GM21526 (cell line): ENCODE data around the gene MVD.

ENCODE experiments used
- ATAC-seq: cut with Tn5 transposase; IDR thresholded peaks from one replicate; pipeline ENCODE4 v1.9.1; 2021; ENCODE audit warnings: moderate library complexity; ENCODE audit not compliant: unreplicated experiment, low FRiP score

The MVD gene

GRCh38 chr16:88662843-88663606 lies at the start of gene MVD:
MVD (minus strand) TSS chr16:88663091; CDS start chr16:88663080, 11 bp downstream.
- peak; percentile 85 for ATAC-seq

GRCh38 chr16:88712362-88712979 lies 49.6 kb upstream of the MVD start:
- ATAC-seq, result no peak

DNA sequence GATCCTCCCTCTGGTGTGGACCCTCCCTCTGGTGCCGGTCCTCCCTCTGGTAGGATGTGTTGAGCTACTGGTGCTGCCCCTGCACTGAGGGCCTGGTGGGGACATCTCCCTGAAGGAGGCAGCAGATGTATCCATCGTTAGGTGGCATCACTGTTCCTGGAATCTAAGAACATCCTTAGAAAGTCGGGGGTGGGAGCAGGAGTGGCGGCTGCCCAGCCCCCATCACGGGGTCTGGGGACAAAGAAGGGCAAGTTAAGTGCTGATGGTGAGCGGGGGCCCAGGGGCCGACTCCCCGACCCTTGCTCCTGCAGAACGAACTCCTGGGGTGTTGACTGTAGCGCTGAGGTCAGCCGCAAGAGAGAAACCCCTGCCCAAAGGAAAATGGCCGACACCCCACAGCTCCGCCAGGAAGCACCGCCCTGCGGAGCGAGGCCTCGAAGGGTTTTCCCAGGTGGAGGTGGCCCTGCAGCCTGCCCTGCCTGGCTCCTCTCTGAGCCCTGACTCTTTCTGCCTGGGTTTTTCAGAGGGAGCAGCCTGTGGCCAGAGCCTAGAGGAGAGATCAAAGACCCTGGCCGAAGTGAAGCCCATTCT lies 49.0 kb upstream of the MVD start:
- ATAC-seq, result no peak

DNA sequence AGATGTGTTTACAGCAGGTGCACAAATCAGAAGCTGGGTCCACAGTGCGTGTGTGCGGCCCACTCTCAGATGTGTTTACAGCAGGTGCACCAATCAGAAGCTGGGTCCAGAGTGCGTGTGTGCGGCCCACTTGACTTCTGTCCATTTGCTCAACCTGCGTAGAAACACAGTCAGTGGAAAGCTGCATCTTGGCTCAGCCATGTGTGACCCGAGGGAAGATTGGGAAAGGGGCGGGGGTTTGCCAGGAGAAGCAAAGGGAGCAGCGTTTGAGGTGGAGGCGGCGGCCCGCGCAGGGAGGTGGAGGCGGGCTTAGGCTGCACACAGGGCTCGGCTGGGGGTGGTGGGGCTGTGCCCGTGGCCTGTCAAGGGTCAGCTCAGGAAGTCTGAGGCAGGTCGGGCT lies 47.7 kb upstream of the MVD start:
- no peak for ATAC-seq

GRCh38 chr16:88706965-88707826 lies 44.3 kb upstream of the MVD start:
- ATAC-seq, result no peak

DNA sequence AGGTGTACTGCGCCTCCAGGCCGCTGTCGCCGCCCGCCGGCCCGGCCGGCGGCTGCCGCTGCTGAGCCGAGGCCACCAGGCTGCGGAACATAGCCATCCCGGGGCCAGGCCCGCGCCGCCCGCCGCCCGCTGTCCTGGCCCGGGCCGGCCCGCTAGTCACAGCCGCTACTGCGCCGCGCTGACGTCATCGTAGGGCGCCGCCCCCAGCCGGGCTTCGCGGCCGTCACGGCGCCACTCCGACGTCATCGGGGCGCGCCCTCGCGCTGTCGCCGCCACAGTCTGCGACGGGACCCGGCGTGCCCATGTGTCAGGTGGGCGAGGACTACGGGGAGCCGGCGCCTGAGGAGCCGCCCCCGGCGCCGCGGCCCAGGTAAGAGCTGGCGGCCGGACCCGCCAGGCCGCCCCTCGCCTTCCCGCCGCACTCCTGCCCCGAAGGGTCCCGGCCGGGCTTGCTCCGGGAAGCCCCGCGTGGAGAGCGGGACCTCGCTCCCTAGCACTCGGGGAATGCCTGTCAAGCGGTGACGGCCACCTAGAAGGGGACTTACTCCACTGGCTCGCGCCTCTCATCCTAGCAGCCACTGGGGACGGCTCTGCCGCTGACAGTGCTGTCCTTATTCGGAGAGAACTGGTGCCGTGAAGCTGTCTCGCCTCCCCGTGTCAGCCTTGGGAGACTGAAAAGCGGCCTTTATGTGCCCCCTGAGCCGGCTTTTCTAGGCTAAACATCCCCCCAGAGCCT lies 43.5 kb upstream of the MVD start, which contains the start of the genes CTU2 and RNF166:
Gene CTU2 (plus strand): TSS at position 275 of the 736 bp plus-strand sequence. CDS start 28 bp downstream, at position 303.
Gene RNF166 (minus strand): TSS at position 180 of the 736 bp plus-strand sequence. CDS start 83 bp downstream, at position 97.
- peak; percentile 55 for ATAC-seq

GRCh38 chr16:88705801-88706228 lies 42.9 kb upstream of the MVD start:
- peak; percentile 9 for ATAC-seq

DNA sequence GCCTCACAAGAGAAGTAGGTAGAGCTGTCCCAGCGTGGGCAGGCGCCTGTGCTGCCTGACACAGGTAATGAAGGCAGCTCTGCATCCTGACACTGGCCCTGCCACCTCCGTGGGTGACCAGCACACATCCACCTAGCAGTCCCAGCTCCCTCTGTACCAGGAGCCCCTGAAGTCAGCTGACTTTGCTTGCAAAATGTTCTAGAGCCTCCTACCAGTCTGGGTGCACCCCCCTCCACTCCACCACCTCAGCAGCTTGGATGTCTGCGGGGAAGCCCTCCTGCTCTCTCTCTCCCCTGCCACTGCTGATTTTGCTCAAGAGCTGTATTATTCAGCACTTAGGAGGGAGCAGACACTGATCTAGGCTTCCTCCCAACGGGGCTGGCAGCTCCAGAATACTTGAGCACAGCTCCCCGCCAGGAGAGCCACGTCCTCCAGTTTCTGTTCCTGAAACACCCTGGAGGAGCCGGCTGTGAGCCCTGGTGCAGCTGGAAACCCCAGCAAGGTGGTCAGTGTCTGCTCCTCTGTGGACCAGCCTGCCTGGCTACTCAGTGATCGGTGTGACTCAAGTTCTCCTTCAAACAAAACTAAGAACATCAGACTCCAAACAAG lies 42.3 kb upstream of the MVD start:
- no peak for ATAC-seq

GRCh38 chr16:88703486-88704309 lies 40.8 kb upstream of the MVD start:
- ATAC-seq, result no peak

DNA sequence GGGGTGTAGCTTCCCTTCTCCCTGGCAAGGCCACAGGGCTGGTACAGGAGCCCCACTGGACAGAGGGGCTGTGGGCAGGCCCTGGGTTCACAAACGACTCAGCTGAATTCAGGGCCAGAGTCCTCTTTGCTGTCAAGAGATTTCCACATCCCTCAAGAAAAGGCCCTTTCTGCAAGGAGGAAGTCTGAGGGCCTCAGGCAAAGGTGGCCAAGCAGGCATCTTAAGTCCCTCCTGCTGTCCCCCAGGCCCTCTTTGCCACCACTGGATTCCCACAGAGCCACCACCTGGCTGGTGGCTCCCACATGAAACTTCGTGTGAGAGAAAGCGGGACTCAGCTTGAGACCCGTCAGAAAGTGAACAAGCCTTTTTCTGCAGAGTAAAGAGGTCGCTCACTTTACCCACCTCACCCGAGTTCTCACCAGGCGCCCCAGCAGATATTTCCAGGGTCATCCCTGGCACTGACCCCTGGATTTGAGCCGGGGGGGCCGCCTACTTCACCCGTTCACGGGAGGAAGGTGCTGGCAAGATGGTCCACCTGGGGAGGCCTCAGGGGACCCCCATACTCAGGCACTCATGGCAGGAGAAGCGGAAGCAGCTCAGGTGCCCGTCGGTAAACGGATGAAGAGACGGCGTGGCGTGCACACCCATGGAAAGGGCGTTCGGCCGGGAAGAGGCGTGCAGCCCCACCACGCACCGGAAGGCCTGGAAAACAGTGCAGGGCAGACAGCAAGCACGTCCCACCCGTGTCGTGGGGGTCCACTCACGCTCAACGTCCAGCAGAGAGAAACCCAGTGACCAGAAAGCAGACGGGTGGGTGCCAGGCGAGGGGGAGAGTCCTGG lies 39.7 kb upstream of the MVD start:
- no peak for ATAC-seq

DNA sequence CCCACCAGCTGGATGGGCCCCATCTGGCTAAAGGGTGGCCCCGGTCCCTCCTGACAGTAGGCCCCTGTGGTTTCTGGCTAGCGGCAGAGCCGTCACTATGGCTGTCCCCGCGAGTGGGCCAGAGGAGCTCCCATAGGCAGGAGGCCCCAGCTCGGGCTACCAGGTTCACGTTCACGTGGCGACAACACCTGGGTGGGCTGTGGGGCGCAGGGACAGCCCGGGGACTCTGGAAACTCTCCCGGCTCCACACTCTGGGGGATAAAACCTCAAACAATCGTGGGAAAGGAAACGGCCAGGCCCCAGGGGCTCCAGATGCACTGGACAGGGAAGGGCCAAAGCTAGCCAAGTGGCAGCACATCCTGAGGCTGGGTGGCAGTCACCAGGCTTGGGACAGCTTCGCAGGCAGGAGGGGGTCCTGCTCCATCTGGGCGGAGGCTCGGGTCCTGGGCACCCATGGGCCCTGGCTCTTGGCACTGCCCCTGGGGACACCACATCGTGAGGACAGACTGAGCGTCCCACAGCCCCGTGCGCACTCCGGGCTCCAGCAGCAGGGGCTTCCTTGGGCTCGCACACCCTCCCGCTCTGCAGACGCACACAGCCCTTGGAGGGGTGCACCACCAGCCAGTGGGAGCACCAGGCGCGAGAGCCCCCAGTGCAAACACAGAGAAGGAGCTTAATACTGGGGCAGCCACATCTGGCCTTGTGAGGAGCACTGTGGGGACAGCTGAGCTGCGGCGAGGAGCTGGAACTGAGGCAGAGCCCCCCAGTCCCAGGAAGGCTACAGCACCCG lies 38.9 kb upstream of the MVD start:
- ATAC-seq, result no peak

GRCh38 chr16:88700636-88701482 lies 38.0 kb upstream of the MVD start:
- peak; percentile 46 for ATAC-seq

GRCh38 chr16:88700322-88700635 lies 37.4 kb upstream of the MVD start:
- ATAC-seq, result no peak

DNA sequence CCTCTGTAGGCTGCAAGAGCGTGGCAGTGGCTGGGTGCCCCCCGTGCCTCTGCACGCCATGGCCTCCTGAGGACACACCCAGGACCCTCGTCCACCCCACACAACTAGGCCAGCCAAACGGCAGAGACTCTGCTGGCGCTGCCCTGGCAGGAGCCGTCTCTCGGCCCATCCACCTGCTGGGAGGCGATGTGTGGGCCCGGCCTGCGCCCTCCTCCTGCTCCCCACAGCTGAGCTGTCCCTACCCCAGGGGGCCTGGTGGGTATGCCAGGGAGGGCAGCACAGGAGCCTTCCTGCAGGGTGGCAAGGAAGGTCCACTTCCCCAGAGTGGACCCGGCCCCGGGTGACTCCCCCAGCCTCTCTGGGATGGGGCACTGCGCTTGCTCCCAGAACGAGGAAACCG lies 36.3 kb upstream of the MVD start:
- ATAC-seq, result no peak

DNA sequence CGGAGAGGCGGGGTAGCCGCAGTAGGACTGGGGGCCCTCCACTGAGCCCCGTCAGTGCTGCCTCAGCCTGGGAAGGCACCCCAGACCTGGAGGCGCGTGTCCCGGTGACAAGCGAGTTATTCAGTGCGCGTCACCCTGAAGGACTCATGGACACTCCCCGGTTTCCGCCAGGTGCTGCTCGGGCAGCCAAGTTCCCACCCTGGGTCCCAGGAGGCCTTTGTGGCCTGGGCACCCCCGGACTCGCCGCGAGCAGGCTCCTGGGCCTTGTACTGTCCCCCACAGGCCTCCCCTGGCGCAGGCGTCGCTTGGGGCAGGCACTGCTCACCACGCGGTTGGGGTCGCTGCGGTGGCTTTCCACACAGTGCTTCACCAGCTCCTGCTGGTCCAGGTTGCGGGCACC lies 35.8 kb upstream of the MVD start:
- no peak for ATAC-seq
